Transverse colon (tissue), 4 donors: ENCODE measurements around the gene UBASH3A. TPM values are rescaled to one million over a fixed set of nuclear protein-coding genes. Genes with fewer than 3 reads are reported as not detected.
A peak's percentile ranks its signal among the peaks of the same experiment; 100 is the strongest.

Source experiments
- DNase-seq: peaks from one replicate; pipeline ENCODE4 v3.0.0-alpha.2; 2019
- H3K27ac ChIP-seq, 4 donors: fragments of 200-600 bp; sonication (generic); 2 replicates each; pipeline ENCODE4 v1.5.1; 2016 to 2018; ENCODE audit warnings: inconsistent platforms in 4 of 4
- H3K27me3 ChIP-seq: fragments of 200-600 bp; sonication (generic); 2 replicates; pipeline ENCODE4 v1.5.1; 2017; ENCODE audit warnings: inconsistent platforms
- H3K36me3 ChIP-seq, 4 donors: fragments of 200-600 bp; sonication (generic); 2 replicates each; pipeline ENCODE4 v1.5.1; 2017 to 2019; ENCODE audit warnings: inconsistent platforms in 4 of 4
- H3K4me1 ChIP-seq, 4 donors: fragments of 200-600 bp; sonication (generic); 2 replicates each; pipeline ENCODE4 v1.5.1; 2017 to 2020; ENCODE audit warnings: inconsistent platforms in 4 of 4
- H3K4me3 ChIP-seq, 4 donors: fragments of 200-600 bp; sonication (generic); 1 replicate in 1 of 4; 2 replicates in 3 of 4; pipeline versions ENCODE4 v1.5.1 to v1.6.1; 2017 to 2019; ENCODE audit warnings: inconsistent platforms in 4 of 4
- H3K9me3 ChIP-seq, 2 donors: fragments of 200-600 bp; sonication (generic); 2 replicates each; pipeline ENCODE4 v1.5.1; 2017 to 2019; ENCODE audit warnings: inconsistent platforms in 2 of 2
- CTCF ChIP-seq, 5 experiments: fragments of 200-600 bp in 3 of 5; fragments of 450-650 bp in 2 of 5; sonication (generic) in 3 of 5; IDR thresholded peaks; 1 replicate in 2 of 5; 2 replicates in 3 of 5; pipeline ENCODE4 v1.5.1; 2016 to 2017; ENCODE audit warnings: antibody characterized with exemption in 5 of 5, inconsistent platforms in 3 of 5, mild to moderate bottlenecking in 2 of 5, moderate library complexity in 1 of 5
- EP300 ChIP-seq: sonication (generic); formaldehyde crosslinking; IDR thresholded peaks from one replicate; pipeline ENCODE4 v1.6.1; 2017; ENCODE audit warnings: antibody characterized with exemption, low read depth
- POLR2A ChIP-seq: fragments of 450-650 bp; IDR thresholded peaks from one replicate; pipeline ENCODE4 v1.6.1; 2016; ENCODE audit warnings: antibody characterized with exemption, mild to moderate bottlenecking, moderate library complexity
- POLR2AphosphoS5 ChIP-seq, 3 donors: sonication (generic); formaldehyde crosslinking; IDR thresholded peaks; one replicate each; pipeline ENCODE4 v1.6.1; 2016; ENCODE audit warnings: antibody characterized with exemption in 3 of 3
- WGBS, 2 donors: methylation state at CpG; one replicate each; pipeline ENCODE4 v1.1.5; 2018; ENCODE audit warnings: low coverage in 1 of 2; 5-methylcytosine and 5-hydroxymethylcytosine counted together
- in situ Hi-C, 4 donors: fragments of 200-750 bp; cut with MboI; loops; one replicate each; pipeline versions ENCODE4 v1.15.0 to v1.15.1; 2017; ENCODE audit warnings: low sequenced_read_pairs in 3 of 4, low pct_ligation_motif_present in 1 of 4, low pct_unique_long_range_greater_than_20kb in 1 of 4
- intact Hi-C: fragments of 100-400 bp; cut with DNase I; formaldehyde crosslinking; loops from one replicate; pipeline ENCODE4 v1.15.1; 2023; ENCODE audit warnings: low total_unique reads
- total RNA-seq, 4 donors: library from RNA; depleted of rRNA; stranded (reverse); fragments of >200 nt; gene quantifications; one replicate each; pipeline ENCODE4 v1.1.0, GENCODE V29; 2016

UBASH3A gene
- total RNA-seq, 4 donors from 2014 or later, result 0.37 to 3.0 (median 0.82) TPM; not detected in 1

GRCh38 chr21:42426876-42427480 lies 23.3 kb downstream of the UBASH3A start:
- Histone ChIP-seq H3K9me3 (no peaks in the 10 kb centered on the region), H3K27ac (no peak overlapping the region), H3K4me3 (no peak overlapping the region), H3K36me3 (no peaks in the 10 kb centered on the region), H3K27me3 (peaks cover 9% of the 10 kb centered on the region), H3K4me1 (peaks cover 0 to 4% (median 0%) of the 10 kb centered on the region in 4 donors)
- TF ChIP-seq EP300 (no peak), CTCF (IDR thresholded peaks at IDR 0.05) (no peak), POLR2AphosphoS5 (IDR thresholded peaks at IDR 0.05) (no peak), POLR2A (no peak)
- peak; percentile 46 for DNase-seq
- 78% methylated on average over 10 of the region's 10 CpGs; no CpG with 5 or more reads in 1 of the 2 donors for WGBS, 2 donors
- in situ Hi-C loops (no loop called here), intact Hi-C loops (no loop called here)

- WGBS, 2 donors, result 53 to 76% methylated on average over 2 to 10 of the region's 10 CpGs
- no peaks in the 10 kb centered on the region for H3K9me3 ChIP-seq
- intact Hi-C loops (no loop called here), in situ Hi-C loops (no loop called here)
- no peak overlapping the region for H3K4me3 ChIP-seq
- no peak overlapping the region for H3K27ac ChIP-seq
- no peaks in the 10 kb centered on the region for H3K36me3 ChIP-seq
- H3K4me1 ChIP-seq, result peaks cover 0 to 4% (median 0%) of the 10 kb centered on the region in 4 donors
- peaks cover 4% of the 10 kb centered on the region for H3K27me3 ChIP-seq
- no peak for DNase-seq
- TF ChIP-seq CTCF (IDR thresholded peaks at IDR 0.05) (no peak), EP300 (no peak), POLR2A (no peak), POLR2AphosphoS5 (IDR thresholded peaks at IDR 0.05) (no peak)
Measured at GRCh38 chr21:42427809-42428419, 24.2 kb downstream of the UBASH3A start.

- WGBS, 2 donors, result 90% methylated on average over 1 of the region's 1 CpG; no CpG with 5 or more reads in 1 of the 2 donors
- Histone ChIP-seq H3K27ac (no peak overlapping the region), H3K36me3 (no peaks in the 10 kb centered on the region), H3K4me3 (no peak overlapping the region), H3K9me3 (no peaks in the 10 kb centered on the region), H3K4me1 (peaks cover 0 to 4% (median 0%) of the 10 kb centered on the region in 4 donors), H3K27me3 (peaks cover 4% of the 10 kb centered on the region)
- TF ChIP-seq CTCF (IDR thresholded peaks at IDR 0.05) (no peak), EP300 (no peak), POLR2AphosphoS5 (IDR thresholded peaks at IDR 0.05) (no peak), POLR2A (no peak)
- intact Hi-C loops (no loop called here), in situ Hi-C loops (no loop called here)
- DNase-seq, result no peak
Measured at GRCh38 chr21:42429021-42429420, 25.3 kb downstream of the UBASH3A start.

- in situ Hi-C loops, result no loop called here
- Histone ChIP-seq H3K36me3 (no peaks in the 10 kb centered on the region), H3K4me1 (peaks cover 0 to 4% (median 0%) of the 10 kb centered on the region in 4 donors), H3K27me3 (peaks cover 1% of the 10 kb centered on the region), H3K4me3 (no peak overlapping the region), H3K9me3 (no peaks in the 10 kb centered on the region), H3K27ac (no peak overlapping the region)
- TF ChIP-seq POLR2A (no peak), CTCF (IDR thresholded peaks at IDR 0.05) (no peak), POLR2AphosphoS5 (IDR thresholded peaks at IDR 0.05) (no peak), EP300 (no peak)
- WGBS, 2 donors, result 57% methylated on average over 9 of the region's 9 CpGs; no CpG with 5 or more reads in 1 of the 2 donors
- intact Hi-C loops, result no loop called here
- DNase-seq, result no peak
Measured at GRCh38 chr21:42429856-42430255, 26.2 kb downstream of the UBASH3A start.
